Measurements from ENCODE around the gene CMTM2.

The CMTM2 gene

GRCh38 chr16:66539623-66540469 lies 39.4 kb upstream of the CMTM2 start:
- H3K4me3 ChIP-seq (ENCODE audit: low read depth, low read length), result no peak overlapping the region
- DNase-seq (ENCODE audit: low read depth), result no peak
- TF ChIP-seq MYC (IDR thresholded peaks at IDR 0.05; ENCODE audit: low read depth, low read length) (no peak), MAX (IDR thresholded peaks at IDR 0.05; ENCODE audit: low read depth, low read length) (no peak), CTCF (IDR thresholded peaks at IDR 0.05; ENCODE audit: low read depth, low read length) (no peak), POLR2A (IDR thresholded peaks at IDR 0.05; ENCODE audit: extremely low read depth, insufficient read length) (no peak)

DNA sequence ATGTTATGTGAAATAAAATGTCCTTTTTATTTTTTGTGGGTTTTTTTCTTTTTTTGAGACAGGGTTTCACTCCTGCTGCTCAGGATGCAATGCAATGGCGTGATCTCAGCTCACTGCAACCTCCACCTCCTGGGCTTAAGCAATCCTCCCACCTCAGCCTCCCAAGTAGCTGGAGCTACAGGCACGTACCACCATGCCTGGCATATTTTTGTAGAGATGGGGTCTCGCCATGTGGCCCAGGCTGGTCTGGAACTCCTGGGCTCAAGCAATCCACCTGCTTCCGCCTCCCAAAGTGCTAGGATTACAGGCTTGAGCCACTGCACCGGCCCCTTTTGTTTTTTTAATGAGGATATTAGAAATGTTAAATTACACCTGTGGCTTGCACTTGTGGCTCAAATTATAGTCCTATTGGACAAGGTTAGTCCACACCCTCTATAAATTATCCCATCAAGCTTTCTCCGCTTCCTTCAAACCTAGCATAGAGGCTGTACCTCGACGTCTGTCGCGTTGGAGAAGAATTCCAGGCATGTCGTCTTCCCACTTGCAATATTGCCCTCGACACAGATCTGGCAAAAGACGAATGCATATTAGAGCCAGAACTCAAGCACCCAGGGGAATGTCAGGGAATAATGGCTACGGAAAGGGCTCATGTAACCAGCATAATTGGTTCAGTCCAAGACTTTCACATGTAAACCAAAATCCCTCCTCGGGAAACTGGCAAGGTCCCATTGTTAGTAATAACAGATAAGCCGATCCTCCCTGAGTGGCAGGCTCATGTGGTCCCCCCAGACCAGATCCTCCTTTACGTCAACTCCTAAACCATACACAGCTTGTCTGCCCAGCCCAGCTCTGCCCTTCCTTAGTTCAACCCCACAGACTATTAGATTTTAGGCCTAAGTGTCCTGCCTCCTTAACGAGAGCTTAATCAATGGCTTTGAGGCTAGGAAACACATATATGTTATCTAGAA lies 37.6 kb upstream of the CMTM2 start:
- TF ChIP-seq MAX (IDR thresholded peaks at IDR 0.05; ENCODE audit: low read depth, low read length) (no peak), CTCF (IDR thresholded peaks at IDR 0.05; ENCODE audit: low read depth, low read length) (no peak), MYC (IDR thresholded peaks at IDR 0.05; ENCODE audit: low read depth, low read length) (no peak), POLR2A (IDR thresholded peaks at IDR 0.05; ENCODE audit: extremely low read depth, insufficient read length) (no peak)
- no peak overlapping the region for H3K4me3 ChIP-seq (ENCODE audit: low read depth, low read length)
- no peak for DNase-seq (ENCODE audit: low read depth)

- no peak overlapping the region for H3K4me3 ChIP-seq (ENCODE audit: low read depth, low read length)
- DNase-seq (ENCODE audit: low read depth), result no peak
- TF ChIP-seq POLR2A (IDR thresholded peaks at IDR 0.05; ENCODE audit: extremely low read depth, insufficient read length) (no peak), MAX (IDR thresholded peaks at IDR 0.05; ENCODE audit: low read depth, low read length) (no peak), CTCF (IDR thresholded peaks at IDR 0.05; ENCODE audit: low read depth, low read length) (no peak), MYC (IDR thresholded peaks at IDR 0.05; ENCODE audit: low read depth, low read length) (no peak)
Observed at GRCh38 chr16:66542396-66542795, 36.9 kb upstream of the CMTM2 start.

DNA sequence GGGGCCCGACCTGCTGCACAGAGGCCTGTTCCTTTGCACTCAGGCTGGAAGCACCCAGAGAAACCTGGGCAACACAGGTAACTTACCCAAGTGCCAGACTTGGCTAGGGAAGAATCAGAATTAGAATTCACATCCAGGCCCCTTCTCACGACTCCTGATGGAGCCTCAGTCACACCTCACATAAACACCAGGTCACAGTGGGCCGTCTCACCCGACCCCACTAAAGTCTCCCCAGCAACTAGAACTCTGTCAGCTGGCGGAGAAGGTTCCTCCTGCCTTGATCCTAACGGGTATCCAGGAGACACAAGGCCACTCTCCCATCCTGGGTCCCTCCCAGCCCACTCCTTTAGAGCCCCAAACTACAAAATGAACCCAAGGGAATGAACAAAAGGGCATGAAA lies 35.7 kb upstream of the CMTM2 start:
- TF ChIP-seq CTCF (IDR thresholded peaks at IDR 0.05; ENCODE audit: low read depth, low read length) (no peak), POLR2A (IDR thresholded peaks at IDR 0.05; ENCODE audit: extremely low read depth, insufficient read length) (no peak), MYC (IDR thresholded peaks at IDR 0.05; ENCODE audit: low read depth, low read length) (no peak), MAX (IDR thresholded peaks at IDR 0.05; ENCODE audit: low read depth, low read length) (no peak)
- no peak overlapping the region for H3K4me3 ChIP-seq (ENCODE audit: low read depth, low read length)

DNA sequence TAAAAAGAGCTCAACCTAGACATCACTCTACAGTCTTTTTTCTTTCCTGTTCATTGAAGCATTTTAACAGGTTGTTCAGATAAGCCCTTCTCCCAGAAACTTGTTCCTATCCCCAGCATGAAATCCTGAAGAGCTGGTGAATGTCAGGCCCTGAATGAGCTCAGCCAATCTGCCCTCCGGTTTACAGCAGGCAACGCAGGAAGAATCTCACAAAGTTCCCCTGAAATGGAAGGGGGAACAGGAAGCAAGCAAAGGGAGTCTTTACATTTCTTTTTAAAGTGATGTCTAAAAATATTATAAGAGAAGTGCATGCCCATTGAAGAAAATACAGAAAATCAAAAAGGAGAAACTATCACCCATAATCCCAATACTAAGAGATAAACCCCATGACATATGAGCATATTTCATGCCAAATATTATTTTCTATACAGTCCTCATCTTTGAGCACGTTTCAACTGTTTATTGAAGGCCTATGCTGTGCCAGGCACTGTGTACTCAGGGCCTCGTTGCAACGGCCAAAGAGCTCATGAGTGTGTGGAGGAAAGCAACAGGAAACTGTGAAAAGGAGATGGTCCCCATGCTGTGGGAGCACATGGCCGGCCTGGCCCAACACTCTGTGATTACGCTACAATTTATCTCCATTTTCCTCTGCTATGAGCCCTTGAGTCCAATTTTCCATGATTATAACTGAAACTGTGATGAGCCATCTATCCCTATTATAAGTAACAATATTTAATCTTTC lies 35.1 kb upstream of the CMTM2 start:
- no peak for DNase-seq (ENCODE audit: low read depth)
- 0 out of 2 replicates have a peak, but pooled peaks have one; percentile 40 for TF ChIP-seq MYC (IDR thresholded peaks at IDR 0.05; ENCODE audit: low read depth, low read length)
- TF ChIP-seq MAX (IDR thresholded peaks at IDR 0.05; ENCODE audit: low read depth, low read length), result peak; percentile 50; the same call in 1 of the 2 replicates
- TF ChIP-seq CTCF (IDR thresholded peaks at IDR 0.05; ENCODE audit: low read depth, low read length), result no peak
- no peak for TF ChIP-seq POLR2A (IDR thresholded peaks at IDR 0.05; ENCODE audit: extremely low read depth, insufficient read length)
- H3K4me3 ChIP-seq (ENCODE audit: low read depth, low read length), result no peak overlapping the region

More for the DNA sequence above, 35.7 kb upstream of the CMTM2 start:
- DNase-seq (ENCODE audit: low read depth), result no peak

Data from NB4 (cell line).